Activated naive CD8-positive, alpha-beta T cell treated with anti-CD3 and anti-CD28 coated beads, Interleukin-2, amount 10 ng/mL, durations not matched to agents 7 days and 5 days (primary cell): ENCODE results near the gene SAA4. TPM values are rescaled to one million over a fixed set of nuclear protein-coding genes. Genes with fewer than 3 reads are reported as not detected.
A peak's percentile ranks its signal among the peaks of the same experiment; 100 is the strongest.
"Not testable (repeated sequence)": the region's sequence is repeated elsewhere in the genome, so short reads cannot be mapped to it uniquely, and the experiment has no call there.

Source experiments
- ATAC-seq: fragments of 150-1000 bp; cut with Tn5 transposase; one replicate; pipeline ENCODE4 v1.10.0; 2021; ENCODE audit warnings: low read depth, moderate library complexity
- POLR2A ChIA-PET: fragments of 350-600 bp; sonication (Branson Sonifier 250); formaldehyde crosslinking; loops from one replicate; lab custom pipeline; 2021; ENCODE audit warnings: antibody characterized with exemption; lab: Charles Lee
- DNase-seq: peaks from one replicate; pipeline ENCODE4 v3.0.0; 2021
- H3K27ac Mint-ChIP-seq: one replicate; pipeline ENCODE4 v1.8.0; 2022; ENCODE audit warnings: mild to moderate bottlenecking, mixed read lengths
- H3K27me3 Mint-ChIP-seq: one replicate; pipeline ENCODE4 v1.8.0; 2022; ENCODE audit warnings: mild to moderate bottlenecking, moderate library complexity, mixed read lengths
- H3K36me3 Mint-ChIP-seq: one replicate; pipeline ENCODE4 v1.8.0; 2021; ENCODE audit warnings: mild to moderate bottlenecking, mixed read lengths
- H3K4me1 Mint-ChIP-seq: one replicate; pipeline ENCODE4 v1.8.0; 2021; ENCODE audit warnings: mixed read lengths
- H3K4me3 Mint-ChIP-seq: one replicate; pipeline ENCODE4 v1.8.0; 2022; ENCODE audit warnings: mild to moderate bottlenecking, moderate library complexity, mixed read lengths
- H3K9me3 Mint-ChIP-seq: one replicate; pipeline ENCODE4 v1.8.0; 2021; ENCODE audit warnings: mixed read lengths
- total RNA-seq, 2 experiments: library from RNA; stranded (reverse); gene quantifications; one replicate each; pipeline ENCODE4 v1.2.3, GENCODE V29; 2021

Gene SAA4
- total RNA-seq, result not detected

- POLR2A ChIA-PET, result no interaction called here
- Mint-ChIP-seq H3K36me3 (no peaks in the 10 kb centered on the region), H3K4me3 (no peak within 1 kb of the TSS), H3K27me3 (peaks cover 71% of the 10 kb centered on the region), H3K27ac (no peak within 1 kb of the TSS), H3K9me3 (no peaks in the 10 kb centered on the region), H3K4me1 (no peaks in the 10 kb centered on the region)
- DNase-seq (no peak), ATAC-seq (no peak)
Measured at GRCh38 chr11:18236664-18237356, at the start of gene SAA4. Gene SAA4, minus strand, starts transcription at chr11:18236802. Its CDS starts 876 bp downstream, at chr11:18235926.

- no peaks in the 10 kb centered on the region for H3K27me3 Mint-ChIP-seq
- DNase-seq, result no peak
- H3K27ac Mint-ChIP-seq, result no peak overlapping the region
- H3K4me3 Mint-ChIP-seq, result no peak overlapping the region
- ATAC-seq, result no peak
- H3K9me3 Mint-ChIP-seq, result no peaks in the 10 kb centered on the region
- H3K36me3 Mint-ChIP-seq, result peaks cover 31% of the 10 kb centered on the region
- no peaks in the 10 kb centered on the region for H3K4me1 Mint-ChIP-seq
- POLR2A ChIA-PET, result no interaction called here
Measured at GRCh38 chr11:18285841-18286240, 49.2 kb upstream of the SAA4 start.

GRCh38 chr11:18282626-18283025, 46.0 kb upstream of the SAA4 start:
- Mint-ChIP-seq H3K4me1 (peaks cover 6% of the 10 kb centered on the region), H3K4me3 (no peak overlapping the region), H3K9me3 (no peaks in the 10 kb centered on the region), H3K36me3 (peaks cover 31% of the 10 kb centered on the region), H3K27me3 (no peaks in the 10 kb centered on the region), H3K27ac (no peak overlapping the region)
- no peak for ATAC-seq
- no peak for DNase-seq
- POLR2A ChIA-PET, result no interaction called here

- Mint-ChIP-seq H3K36me3 (peaks cover 22% of the 10 kb centered on the region), H3K9me3 (no peaks in the 10 kb centered on the region), H3K27me3 (no peaks in the 10 kb centered on the region), H3K27ac (peak overlapping the region; percentile 63), H3K4me3 (peak overlapping the region; percentile 58), H3K4me1 (peaks cover 6% of the 10 kb centered on the region)
- peak; percentile 58 for ATAC-seq
- no peak for DNase-seq
- POLR2A ChIA-PET, result no interaction called here
Measured at GRCh38 chr11:18280438-18281045, 43.9 kb upstream of the SAA4 start.

- Mint-ChIP-seq H3K9me3 (peaks cover 2% of the 10 kb centered on the region), H3K4me3 (no peak overlapping the region), H3K4me1 (peaks cover 6% of the 10 kb centered on the region), H3K27me3 (peaks cover under 1% of the 10 kb centered on the region), H3K27ac (no peak overlapping the region), H3K36me3 (peaks cover 19% of the 10 kb centered on the region)
- ATAC-seq (no peak), DNase-seq (no peak)
- POLR2A ChIA-PET, result no interaction called here
Measured at GRCh38 chr11:18277565-18278271, 41.1 kb upstream of the SAA4 start.

GRCh38 chr11:18271206-18271605, 34.6 kb upstream of the SAA4 start:
- Mint-ChIP-seq H3K4me1 (peaks cover 7% of the 10 kb centered on the region), H3K4me3 (no peak overlapping the region), H3K9me3 (peaks cover 2% of the 10 kb centered on the region), H3K36me3 (peaks cover 3% of the 10 kb centered on the region), H3K27ac (no peak overlapping the region), H3K27me3 (peaks cover 2% of the 10 kb centered on the region)
- POLR2A ChIA-PET, result no interaction called here
- ATAC-seq (no peak), DNase-seq (no peak)

GRCh38 chr11:18270102-18270501, 33.5 kb upstream of the SAA4 start:
- no peak overlapping the region for H3K4me3 Mint-ChIP-seq
- peaks cover 6% of the 10 kb centered on the region for H3K27me3 Mint-ChIP-seq
- POLR2A ChIA-PET, result no interaction called here
- H3K36me3 Mint-ChIP-seq, result peaks cover under 1% of the 10 kb centered on the region
- no peak overlapping the region for H3K27ac Mint-ChIP-seq
- no peaks in the 10 kb centered on the region for H3K9me3 Mint-ChIP-seq
- peaks cover 9% of the 10 kb centered on the region for H3K4me1 Mint-ChIP-seq
- no peak for DNase-seq
- ATAC-seq, result no peak

- H3K27me3 Mint-ChIP-seq, POLR2A ChIA-PET, DNase-seq, H3K9me3 Mint-ChIP-seq, H3K27ac Mint-ChIP-seq, ATAC-seq, H3K36me3 Mint-ChIP-seq, H3K4me3 Mint-ChIP-seq: not testable (repeated sequence)
- peaks cover 16% of the 10 kb centered on the region for H3K4me1 Mint-ChIP-seq
Measured at GRCh38 chr11:18269252-18269651, 32.6 kb upstream of the SAA4 start.

GRCh38 chr11:18267335-18268133, 30.9 kb upstream of the SAA4 start:
- H3K9me3 Mint-ChIP-seq, DNase-seq, H3K27me3 Mint-ChIP-seq, POLR2A ChIA-PET, H3K36me3 Mint-ChIP-seq, H3K27ac Mint-ChIP-seq, H3K4me3 Mint-ChIP-seq: not testable (repeated sequence)
- peaks cover 18% of the 10 kb centered on the region for H3K4me1 Mint-ChIP-seq
- peak; percentile 53 for ATAC-seq

GRCh38 chr11:18265949-18266348, 29.3 kb upstream of the SAA4 start, which contains the start of gene SAA1:
Gene SAA1, plus strand, starts transcription at chr11:18266264. Its CDS starts 624 bp downstream, at chr11:18266888.
- ATAC-seq (no peak), DNase-seq (no peak)
- Mint-ChIP-seq H3K27me3 (peaks cover 4% of the 10 kb centered on the region), H3K27ac (no peak within 1 kb of the TSS), H3K9me3 (no peaks in the 10 kb centered on the region), H3K4me1 (peaks cover 18% of the 10 kb centered on the region), H3K36me3 (no peaks in the 10 kb centered on the region), H3K4me3 (no peak within 1 kb of the TSS)
- POLR2A ChIA-PET, result no interaction called here

- POLR2A ChIA-PET, result no interaction called here
- Mint-ChIP-seq H3K9me3 (no peaks in the 10 kb centered on the region), H3K27ac (peak overlapping the region; percentile 49), H3K36me3 (no peaks in the 10 kb centered on the region), H3K27me3 (peaks cover 4% of the 10 kb centered on the region), H3K4me1 (peaks cover 18% of the 10 kb centered on the region), H3K4me3 (no peak overlapping the region)
- DNase-seq (no peak), ATAC-seq (no peak)
Measured at GRCh38 chr11:18264677-18265555, 28.3 kb upstream of the SAA4 start.

GRCh38 chr11:18264035-18264434, 27.4 kb upstream of the SAA4 start:
- H3K9me3 Mint-ChIP-seq, result no peaks in the 10 kb centered on the region
- no peak for ATAC-seq
- H3K36me3 Mint-ChIP-seq, result no peaks in the 10 kb centered on the region
- DNase-seq, result no peak
- POLR2A ChIA-PET, result no interaction called here
- no peak overlapping the region for H3K27ac Mint-ChIP-seq
- H3K4me1 Mint-ChIP-seq, result peaks cover 18% of the 10 kb centered on the region
- no peak overlapping the region for H3K4me3 Mint-ChIP-seq
- peaks cover 9% of the 10 kb centered on the region for H3K27me3 Mint-ChIP-seq
